Colonic mucosa (tissue), 4 donors: ENCODE data around the gene MAST2. TPM values are rescaled to one million over a fixed set of nuclear protein-coding genes. Genes with fewer than 3 reads are reported as not detected.

ENCODE experiments used
- DNase-seq: peaks from one replicate; pipeline ENCODE4 v3.0.0-alpha.2; 2020
- H3K27ac ChIP-seq: fragments of 200-600 bp; one replicate; pipeline ENCODE4 v1.8.0; 2021
- H3K27me3 ChIP-seq: fragments of 200-600 bp; one replicate; pipeline ENCODE4 v1.8.0; 2021
- H3K36me3 ChIP-seq: fragments of 200-600 bp; one replicate; pipeline ENCODE4 v1.8.0; 2021
- H3K4me1 ChIP-seq: fragments of 200-600 bp; one replicate; pipeline ENCODE4 v1.8.0; 2021; ENCODE audit warnings: mild to moderate bottlenecking
- H3K4me3 ChIP-seq: fragments of 200-600 bp; one replicate; pipeline ENCODE4 v1.8.0; 2021
- H3K9ac ChIP-seq, 2 donors: one replicate each; pipeline ENCODE4 v1.7.0; 2013; ENCODE audit warnings: control low read depth in 2 of 2, low read depth in 2 of 2, low read length in 2 of 2
- H3K9me3 ChIP-seq: fragments of 200-600 bp; one replicate; pipeline ENCODE4 v1.8.0; 2021
- CTCF ChIP-seq: fragments of 200-600 bp; IDR thresholded peaks from one replicate; pipeline ENCODE4 v1.8.0; 2022; ENCODE audit warnings: antibody characterized with exemption, mild to moderate bottlenecking
- intact Hi-C: fragments of 100-400 bp; cut with DNase I; formaldehyde crosslinking; loops from one replicate; pipeline ENCODE4 v1.14.1; 2022
- total RNA-seq, 2 donors: library from RNA; stranded (reverse); fragmentation: NEBNext Ultra II Directional in 1 of 2; extraction: Animal tissue kit (Norgen Biotek cat#: 25700) in 1 of 2; gene quantifications; one replicate each; pipeline ENCODE4 v1.2.1, GENCODE V29; 2021
- donor health status: healthy.
- donor health status: DM: no; HTN: no; CAD: no.
- donor health status: DM: no; HTN: no; CAD: no.

The MAST2 gene
- total RNA-seq, 2 donors from 2014 or later: 76.3 to 79.1 TPM

- no peak for DNase-seq
- Histone ChIP-seq H3K36me3 (no peaks in the 10 kb centered on the region), H3K27me3 (no peaks in the 10 kb centered on the region), H3K27ac (no peak overlapping the region), H3K4me1 (no peaks in the 10 kb centered on the region), H3K9me3 (no peaks in the 10 kb centered on the region), H3K9ac (no peak overlapping the region), H3K4me3 (no peak overlapping the region)
- intact Hi-C loops: no loop called here
- TF ChIP-seq CTCF: no peak
These were observed 264.2 kb downstream of the MAST2 start for GRCh38 chr1:46067652-46068051.

GRCh38 chr1:46068525-46068924 lies 265.1 kb downstream of the MAST2 start:
- TF ChIP-seq CTCF: no peak
- H3K36me3 ChIP-seq: no peaks in the 10 kb centered on the region
- H3K9me3 ChIP-seq: no peaks in the 10 kb centered on the region
- no peak for DNase-seq
- intact Hi-C loops: no loop called here
- no peak overlapping the region for H3K9ac ChIP-seq
- H3K27ac ChIP-seq: no peak overlapping the region
- H3K4me1 ChIP-seq: no peaks in the 10 kb centered on the region
- H3K4me3 ChIP-seq: no peak overlapping the region
- H3K27me3 ChIP-seq: no peaks in the 10 kb centered on the region

GRCh38 chr1:46070164-46070814 lies 266.9 kb downstream of the MAST2 start:
- TF ChIP-seq CTCF: no peak
- Histone ChIP-seq H3K4me1 (no peaks in the 10 kb centered on the region), H3K36me3 (no peaks in the 10 kb centered on the region), H3K9ac (no peak overlapping the region), H3K27ac (no peak overlapping the region), H3K9me3 (no peaks in the 10 kb centered on the region), H3K27me3 (no peaks in the 10 kb centered on the region), H3K4me3 (no peak overlapping the region)
- intact Hi-C loops: no loop called here
- no peak for DNase-seq

GRCh38 chr1:46072975-46073374 lies 269.6 kb downstream of the MAST2 start:
- Histone ChIP-seq H3K9ac (no peak overlapping the region), H3K27ac (no peak overlapping the region), H3K9me3 (no peaks in the 10 kb centered on the region), H3K36me3 (no peaks in the 10 kb centered on the region), H3K4me1 (no peaks in the 10 kb centered on the region), H3K27me3 (no peaks in the 10 kb centered on the region), H3K4me3 (no peak overlapping the region)
- intact Hi-C loops: no loop called here
- DNase-seq: no peak
- TF ChIP-seq CTCF: no peak

- Histone ChIP-seq H3K4me3 (no peak overlapping the region), H3K27ac (no peak overlapping the region), H3K9ac (no peak overlapping the region), H3K27me3 (no peaks in the 10 kb centered on the region), H3K4me1 (no peaks in the 10 kb centered on the region), H3K36me3 (no peaks in the 10 kb centered on the region), H3K9me3 (no peaks in the 10 kb centered on the region)
- no peak for TF ChIP-seq CTCF
- no peak for DNase-seq
- intact Hi-C loops: no loop called here
These were observed 272.9 kb downstream of the MAST2 start for GRCh38 chr1:46076343-46076742.
